ENCODE measurements around the gene AGTRAP. TPM values are rescaled to one million over a fixed set of nuclear protein-coding genes. Genes with fewer than 3 reads are reported as not detected.

AGTRAP gene
- total RNA-seq, 1 donor from 2014 or later, result 49.4 TPM

- Histone ChIP-seq H3K4me1 (peaks cover 11% of the 10 kb centered on the region), H3K9me3 (no peaks in the 10 kb centered on the region), H3K27me3 (no peaks in the 10 kb centered on the region), H3K4me3 (no peak overlapping the region), H3K27ac (no peak overlapping the region), H3K36me3 (no peaks in the 10 kb centered on the region)
- DNase-seq (ENCODE audit: extremely low spot score in 2 of 2), result no peak
- TF ChIP-seq POLR2AphosphoS5 (IDR thresholded peaks at IDR 0.05; ENCODE audit: insufficient read depth in 1 of 2, low read depth in 1 of 2), result no peak
- TF ChIP-seq POLR2A (IDR thresholded peaks at IDR 0.05), result no peak
- TF ChIP-seq CTCF (IDR thresholded peaks at IDR 0.05), result no peak
- intact Hi-C loops (cut with DNase I), result no loop called here
These were observed 30.3 kb upstream of the AGTRAP start for GRCh38 chr1:11705596-11705995.

- TF ChIP-seq CTCF (IDR thresholded peaks at IDR 0.05) (no peak), POLR2AphosphoS5 (IDR thresholded peaks at IDR 0.05; ENCODE audit: insufficient read depth in 1 of 2, low read depth in 1 of 2) (no peak), POLR2A (IDR thresholded peaks at IDR 0.05) (no peak)
- intact Hi-C loops (cut with DNase I), result no loop called here
- Histone ChIP-seq H3K9me3 (no peaks in the 10 kb centered on the region), H3K4me3 (no peak overlapping the region), H3K4me1 (peaks cover 5% of the 10 kb centered on the region), H3K27ac (no peak overlapping the region), H3K27me3 (no peaks in the 10 kb centered on the region), H3K36me3 (no peaks in the 10 kb centered on the region)
- no peak for DNase-seq (ENCODE audit: extremely low spot score in 2 of 2)
These were observed 29.6 kb upstream of the AGTRAP start for GRCh38 chr1:11706292-11706691.

GRCh38 chr1:11707621-11708276 is 28.2 kb upstream of the AGTRAP start:
- DNase-seq (ENCODE audit: extremely low spot score in 2 of 2), result no peak
- Histone ChIP-seq H3K9me3 (no peaks in the 10 kb centered on the region), H3K27ac (no peak overlapping the region), H3K4me3 (no peak overlapping the region), H3K36me3 (no peaks in the 10 kb centered on the region), H3K4me1 (no peaks in the 10 kb centered on the region), H3K27me3 (no peaks in the 10 kb centered on the region)
- intact Hi-C loops (cut with DNase I), result no loop called here
- TF ChIP-seq POLR2A (IDR thresholded peaks at IDR 0.05) (no peak), POLR2AphosphoS5 (IDR thresholded peaks at IDR 0.05; ENCODE audit: insufficient read depth in 1 of 2, low read depth in 1 of 2) (no peak), CTCF (IDR thresholded peaks at IDR 0.05) (no peak)

- intact Hi-C loops (cut with DNase I), result no loop called here
- TF ChIP-seq CTCF (IDR thresholded peaks at IDR 0.05) (no peak), POLR2A (IDR thresholded peaks at IDR 0.05) (no peak), POLR2AphosphoS5 (IDR thresholded peaks at IDR 0.05; ENCODE audit: insufficient read depth in 1 of 2, low read depth in 1 of 2) (no peak)
- Histone ChIP-seq H3K9me3 (no peaks in the 10 kb centered on the region), H3K27ac (no peak overlapping the region), H3K4me3 (no peak overlapping the region), H3K36me3 (no peaks in the 10 kb centered on the region), H3K27me3 (no peaks in the 10 kb centered on the region), H3K4me1 (no peaks in the 10 kb centered on the region)
- no peak for DNase-seq (ENCODE audit: extremely low spot score in 2 of 2)
These were observed 27.2 kb upstream of the AGTRAP start for GRCh38 chr1:11708554-11709350.

- no peak for TF ChIP-seq POLR2A (IDR thresholded peaks at IDR 0.05)
- TF ChIP-seq POLR2AphosphoS5 (IDR thresholded peaks at IDR 0.05; ENCODE audit: insufficient read depth in 1 of 2, low read depth in 1 of 2), result no peak
- TF ChIP-seq CTCF (IDR thresholded peaks at IDR 0.05), result no peak
- Histone ChIP-seq H3K4me1 (no peaks in the 10 kb centered on the region), H3K27ac (no peak overlapping the region), H3K4me3 (no peak overlapping the region), H3K9me3 (no peaks in the 10 kb centered on the region), H3K36me3 (no peaks in the 10 kb centered on the region), H3K27me3 (no peaks in the 10 kb centered on the region)
- no peak for DNase-seq (ENCODE audit: extremely low spot score in 2 of 2)
- intact Hi-C loops (cut with DNase I), result no loop called here
These were observed 24.4 kb upstream of the AGTRAP start for GRCh38 chr1:11711490-11711889.
